Liver (tissue), 3 donors: ENCODE data around the gene BOLA1.
"Not testable (repeated sequence)": the region's sequence is repeated elsewhere in the genome, so short reads cannot be mapped to it uniquely, and the experiment has no call there.

Experiments used
- ATF3 ChIP-seq: IDR thresholded peaks from 2 replicates; pipeline ENCODE4 v1.6.1; 2016; ENCODE audit warnings: antibody characterized with exemption
- CTCF ChIP-seq: fragments of 150-350 bp; IDR thresholded peaks from 2 replicates; pipeline ENCODE4 v1.5.1; 2017; ENCODE audit warnings: improper control_type of control experiment, low read depth, low read length; ENCODE audit not compliant: missing input control
- EGR1 ChIP-seq, 2 donors: IDR thresholded peaks; 2 replicates each; pipeline ENCODE4 v1.6.1; 2016 to 2018; ENCODE audit warnings: antibody characterized with exemption in 2 of 2, low read depth in 2 of 2
- FOXA1 ChIP-seq: IDR thresholded peaks from 2 replicates; pipeline ENCODE4 v1.6.1; 2016; ENCODE audit warnings: antibody characterized with exemption
- GABPA ChIP-seq, 2 donors: IDR thresholded peaks in 1 of 2; conservative IDR thresholded peaks in 1 of 2; 2 replicates each; pipeline ENCODE4 v1.6.1; 2016; ENCODE audit warnings: antibody characterized with exemption in 2 of 2, mild to moderate bottlenecking in 1 of 2, moderate library complexity in 1 of 2
- JUND ChIP-seq, 2 donors: IDR thresholded peaks; 2 replicates each; pipeline ENCODE4 v1.6.1; 2016; ENCODE audit warnings: antibody characterized with exemption in 2 of 2
- MAX ChIP-seq: IDR thresholded peaks from 2 replicates; pipeline ENCODE4 v1.6.1; 2016; ENCODE audit warnings: antibody characterized with exemption
- REST ChIP-seq: IDR thresholded peaks from 2 replicates; pipeline ENCODE4 v1.6.1; 2016; ENCODE audit warnings: antibody characterized with exemption, mild to moderate bottlenecking
- RXRA ChIP-seq, 2 donors: IDR thresholded peaks; 2 replicates each; pipeline ENCODE4 v1.6.1; 2017 to 2018; ENCODE audit warnings: antibody characterized with exemption in 2 of 2, mild to moderate bottlenecking in 1 of 2
- SP1 ChIP-seq: IDR thresholded peaks from 2 replicates; pipeline ENCODE4 v1.6.1; 2018; ENCODE audit warnings: antibody characterized with exemption, mild to moderate bottlenecking
- YY1 ChIP-seq: IDR thresholded peaks from 2 replicates; pipeline ENCODE4 v1.6.1; 2016; ENCODE audit warnings: antibody characterized with exemption, mild to moderate bottlenecking
- donor health status: healthy.
- donor health status: healthy.

GRCh38 chr1:149873060-149873459 is 26.3 kb upstream of the BOLA1 start:
- TF ChIP-seq CTCF; MAX; YY1; GABPA (IDR thresholded peaks at IDR 0.05 in 1 of 2, conservative IDR thresholded peaks at IDR 0.05 in 1 of 2); FOXA1; REST; SP1; JUND (IDR thresholded peaks at IDR 0.05); EGR1 (IDR thresholded peaks at IDR 0.05; ENCODE audit: low read depth in 2 of 2); ATF3; RXRA (IDR thresholded peaks at IDR 0.05): not testable (repeated sequence)
